ENCODE measurements around the gene MYEOV.

DNA sequence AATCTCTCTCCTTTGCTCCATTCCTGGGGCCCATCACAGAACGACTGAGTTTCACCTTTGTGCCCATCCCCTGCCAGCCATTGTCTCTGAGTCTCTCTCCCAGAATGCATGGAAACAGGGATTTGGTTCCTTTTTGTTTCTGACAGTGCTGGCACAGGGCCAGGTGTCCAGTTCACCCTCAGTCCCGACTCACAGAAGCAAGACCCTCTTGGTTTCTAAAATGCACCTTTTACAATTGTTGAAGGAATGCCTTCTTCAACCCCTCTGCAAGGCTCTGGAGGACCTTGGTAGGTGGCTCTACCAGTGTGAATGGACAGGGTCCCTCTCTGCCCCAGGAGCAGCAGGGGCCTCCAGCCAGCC, 5.1 kb upstream of the MYEOV start:
- TF ChIP-seq, protein P1, sequence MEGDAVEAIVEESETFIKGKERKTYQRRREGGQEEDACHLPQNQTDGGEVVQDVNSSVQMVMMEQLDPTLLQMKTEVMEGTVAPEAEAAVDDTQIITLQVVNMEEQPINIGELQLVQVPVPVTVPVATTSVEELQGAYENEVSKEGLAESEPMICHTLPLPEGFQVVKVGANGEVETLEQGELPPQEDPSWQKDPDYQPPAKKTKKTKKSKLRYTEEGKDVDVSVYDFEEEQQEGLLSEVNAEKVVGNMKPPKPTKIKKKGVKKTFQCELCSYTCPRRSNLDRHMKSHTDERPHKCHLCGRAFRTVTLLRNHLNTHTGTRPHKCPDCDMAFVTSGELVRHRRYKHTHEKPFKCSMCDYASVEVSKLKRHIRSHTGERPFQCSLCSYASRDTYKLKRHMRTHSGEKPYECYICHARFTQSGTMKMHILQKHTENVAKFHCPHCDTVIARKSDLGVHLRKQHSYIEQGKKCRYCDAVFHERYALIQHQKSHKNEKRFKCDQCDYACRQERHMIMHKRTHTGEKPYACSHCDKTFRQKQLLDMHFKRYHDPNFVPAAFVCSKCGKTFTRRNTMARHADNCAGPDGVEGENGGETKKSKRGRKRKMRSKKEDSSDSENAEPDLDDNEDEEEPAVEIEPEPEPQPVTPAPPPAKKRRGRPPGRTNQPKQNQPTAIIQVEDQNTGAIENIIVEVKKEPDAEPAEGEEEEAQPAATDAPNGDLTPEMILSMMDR (IDR thresholded peaks at IDR 0.05): no peak
- TF ChIP-seq POLR2A (IDR thresholded peaks at IDR 0.05): no peak

All from esophagus squamous epithelium (tissue), 4 donors.